K562 (cell line): Measurements from ENCODE around the gene RPL38. TPM values are rescaled to one million over a fixed set of nuclear protein-coding genes. Genes with fewer than 3 reads are reported as not detected.

Source experiments
- BCOR ChIP-seq: fragments of 450-650 bp; IDR thresholded peaks from 2 replicates; pipeline ENCODE4 v1.6.1; 2016
- EP400 ChIP-seq: fragments of 450-650 bp; IDR thresholded peaks from 2 replicates; pipeline ENCODE4 v1.6.1; 2017; ENCODE audit warnings: antibody characterized with exemption, mild to moderate bottlenecking, moderate library complexity
- LARP7 ChIP-seq: fragments of 450-650 bp; IDR thresholded peaks from 2 replicates; pipeline ENCODE4 v1.6.1; 2016
- MAFK ChIP-seq: IDR thresholded peaks from 2 replicates; pipeline ENCODE4 v1.6.1; 2011; ENCODE audit warnings: low read length, improper control_type of control experiment
- MAX ChIP-seq: sonication (generic); formaldehyde crosslinking; IDR thresholded peaks from 2 replicates; pipeline ENCODE4 v1.9.0; 2022; ENCODE audit warnings: mild to moderate bottlenecking, missing genetic modification reagents
- NCOA4 ChIP-seq: fragments of 450-650 bp; IDR thresholded peaks from 2 replicates; pipeline ENCODE4 v1.6.1; 2018; ENCODE audit warnings: mild to moderate bottlenecking; ENCODE audit not compliant: partially characterized antibody
- NKRF ChIP-seq: fragments of 450-650 bp; IDR thresholded peaks from 2 replicates; pipeline ENCODE4 v1.6.1; 2016; ENCODE audit warnings: borderline replicate concordance
- PHF20 ChIP-seq: fragments of 450-650 bp; IDR thresholded peaks from 2 replicates; pipeline ENCODE4 v1.6.1; 2018; ENCODE audit not compliant: partially characterized antibody
- PRPF4 ChIP-seq: fragments of 200-400 bp; formaldehyde crosslinking; IDR thresholded peaks from one replicate; pipeline ENCODE4 v1.6.1; 2017; ENCODE audit warnings: low read length, low read depth, mild to moderate bottlenecking; ENCODE audit not compliant: insufficient read depth, poor library complexity, severe bottlenecking
- RBM15 ChIP-seq: fragments of 200-400 bp; formaldehyde crosslinking; IDR thresholded peaks from 2 replicates; pipeline ENCODE4 v1.6.1; 2018; ENCODE audit warnings: mild to moderate bottlenecking, low read length, moderate library complexity; ENCODE audit not compliant: insufficient read depth
- RUNX1 ChIP-seq: sonication (generic); IDR thresholded peaks from 2 replicates; pipeline ENCODE4 v1.6.1; 2016; ENCODE audit warnings: antibody characterized with exemption, low read depth
- SUPT5H ChIP-seq: fragments of 450-650 bp; IDR thresholded peaks from 2 replicates; pipeline ENCODE4 v1.6.1; 2016
- TAF1 ChIP-seq: IDR thresholded peaks from 2 replicates; pipeline ENCODE4 v1.6.1; 2011; ENCODE audit warnings: mild to moderate bottlenecking, low read length, moderate library complexity; ENCODE audit not compliant: insufficient read depth, control insufficient read depth, severe bottlenecking; ENCODE audit errors: extremely low read depth
- XRCC4 ChIP-seq: IDR thresholded peaks from one replicate; pipeline ENCODE4 v1.6.1; 2011; ENCODE audit not compliant: insufficient read depth, insufficient read length; ENCODE audit errors: extremely low read depth
- ZNF551 ChIP-seq: fragments of 250-450 bp; sonication (Bioruptor Pico); IDR thresholded peaks from 2 replicates; pipeline ENCODE4 v1.5.0; 2021; ENCODE audit warnings: mild to moderate bottlenecking, moderate library complexity
- polyA plus RNA-seq, 8 experiments: library from polyadenylated mRNA; depleted of rRNA in 4 of 8; stranded (reverse) in 5 of 8; unstranded in 3 of 8; fragments of >200 nt; fragmentation: Nextera tagmentation in 2 of 8; fragmentation: Illumina TruSeq in 1 of 8; extraction: Ambion mirVana in 2 of 8; extraction: Trizol in 1 of 8; gene quantifications; 2 replicates each; pipeline versions ENCODE4 v1.2.1 to v1.2.3, GENCODE V29; 2011 to 2014; ENCODE audit warnings: inconsistent platforms in 1 of 8, missing spikeins in 1 of 8
- total RNA-seq, 7 experiments: library from RNA; depleted of rRNA in 6 of 7; stranded (reverse); fragments of >200 nt in 6 of 7; fragmentation: Illumina TruSeq in 2 of 7; extraction: Trizol in 2 of 7; gene quantifications; 2 replicates each; pipeline versions ENCODE4 v1.2.1 to v1.2.3, GENCODE V29; 2011 to 2021; ENCODE audit warnings: low replicate concordance in 1 of 7
- TF ChIP-seq, protein P1 (sequence below): fragments of 250-450 bp; sonication (Bioruptor Pico); IDR thresholded peaks from 2 replicates; pipeline ENCODE4 v1.9.0; 2021; ENCODE audit warnings: mild to moderate bottlenecking
- TF ChIP-seq, protein P2 (sequence below): sonication (generic); IDR thresholded peaks from 2 replicates; pipeline ENCODE4 v1.6.1; 2016

RPL38 gene
- total and polyA plus RNA-seq, 9 of the 15 experiments (the other 6 are each of a cell fraction or from before 2014, with no cell fraction given): 1,224 to 3,864 (median 1,939) TPM

GRCh38 chr17:74163271-74163821 lies 40.1 kb upstream of the RPL38 start (continued):
- TF ChIP-seq RUNX1 (0 out of 2 replicates have a peak, but pooled peaks have one; percentile 20), SUPT5H (no peak), NCOA4 (no peak), RBM15 (no peak), XRCC4 (no peak), NKRF (no peak), ZNF551 (CRISPR knock-in tag) (no peak), LARP7 (no peak), PHF20 (no peak), EP400 (no peak), PRPF4 (no peak), MAX (CRISPR knock-in tag) (peak; percentile 87), MAFK (no peak), TAF1 (no peak), BCOR (no peak; the same call in 1 of the 2 replicates)
- TF ChIP-seq, protein P1, sequence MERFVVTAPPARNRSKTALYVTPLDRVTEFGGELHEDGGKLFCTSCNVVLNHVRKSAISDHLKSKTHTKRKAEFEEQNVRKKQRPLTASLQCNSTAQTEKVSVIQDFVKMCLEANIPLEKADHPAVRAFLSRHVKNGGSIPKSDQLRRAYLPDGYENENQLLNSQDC: no peak
- TF ChIP-seq, protein P2, sequence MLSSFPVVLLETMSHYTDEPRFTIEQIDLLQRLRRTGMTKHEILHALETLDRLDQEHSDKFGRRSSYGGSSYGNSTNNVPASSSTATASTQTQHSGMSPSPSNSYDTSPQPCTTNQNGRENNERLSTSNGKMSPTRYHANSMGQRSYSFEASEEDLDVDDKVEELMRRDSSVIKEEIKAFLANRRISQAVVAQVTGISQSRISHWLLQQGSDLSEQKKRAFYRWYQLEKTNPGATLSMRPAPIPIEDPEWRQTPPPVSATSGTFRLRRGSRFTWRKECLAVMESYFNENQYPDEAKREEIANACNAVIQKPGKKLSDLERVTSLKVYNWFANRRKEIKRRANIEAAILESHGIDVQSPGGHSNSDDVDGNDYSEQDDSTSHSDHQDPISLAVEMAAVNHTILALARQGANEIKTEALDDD: no peak
